PC-3 (cell line): ENCODE data around the gene CLEC11A.

Source experiments
- EZH2 ChIP-seq: fragments of 300-600 bp; sonication (generic); IDR thresholded peaks from one replicate; pipeline ENCODE4 v1.6.1; 2017; ENCODE audit warnings: antibody characterized with exemption, mild to moderate bottlenecking, low read length; ENCODE audit not compliant: unreplicated experiment
- TF ChIP-seq, protein P1 (sequence below): fragments of 300-600 bp; sonication (generic); conservative IDR thresholded peaks from 2 replicates; pipeline ENCODE4 v1.5.1; 2017; ENCODE audit warnings: antibody characterized with exemption, low read depth, mild to moderate bottlenecking, low read length

DNA sequence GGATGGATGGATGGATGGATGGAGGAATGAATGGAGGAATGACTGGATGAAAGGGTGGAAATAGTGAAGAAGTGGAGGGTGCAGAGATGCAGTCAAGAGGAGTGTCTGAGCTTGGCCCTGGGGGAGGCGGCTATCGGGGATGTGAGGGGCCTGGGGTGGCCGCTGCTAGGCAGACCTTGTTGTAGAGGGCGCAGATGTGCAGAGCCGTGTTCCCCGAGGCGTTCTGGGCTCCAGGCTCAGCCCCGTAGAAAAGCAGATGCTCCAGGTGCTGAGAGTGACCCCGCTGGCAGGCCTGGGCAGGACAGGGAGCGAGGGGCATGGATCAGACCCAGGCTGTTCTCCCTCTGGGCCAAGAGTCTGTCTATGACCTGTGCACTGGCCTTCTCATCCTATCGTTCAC is 12.0 kb upstream of the CLEC11A start:
- TF ChIP-seq, protein P1, sequence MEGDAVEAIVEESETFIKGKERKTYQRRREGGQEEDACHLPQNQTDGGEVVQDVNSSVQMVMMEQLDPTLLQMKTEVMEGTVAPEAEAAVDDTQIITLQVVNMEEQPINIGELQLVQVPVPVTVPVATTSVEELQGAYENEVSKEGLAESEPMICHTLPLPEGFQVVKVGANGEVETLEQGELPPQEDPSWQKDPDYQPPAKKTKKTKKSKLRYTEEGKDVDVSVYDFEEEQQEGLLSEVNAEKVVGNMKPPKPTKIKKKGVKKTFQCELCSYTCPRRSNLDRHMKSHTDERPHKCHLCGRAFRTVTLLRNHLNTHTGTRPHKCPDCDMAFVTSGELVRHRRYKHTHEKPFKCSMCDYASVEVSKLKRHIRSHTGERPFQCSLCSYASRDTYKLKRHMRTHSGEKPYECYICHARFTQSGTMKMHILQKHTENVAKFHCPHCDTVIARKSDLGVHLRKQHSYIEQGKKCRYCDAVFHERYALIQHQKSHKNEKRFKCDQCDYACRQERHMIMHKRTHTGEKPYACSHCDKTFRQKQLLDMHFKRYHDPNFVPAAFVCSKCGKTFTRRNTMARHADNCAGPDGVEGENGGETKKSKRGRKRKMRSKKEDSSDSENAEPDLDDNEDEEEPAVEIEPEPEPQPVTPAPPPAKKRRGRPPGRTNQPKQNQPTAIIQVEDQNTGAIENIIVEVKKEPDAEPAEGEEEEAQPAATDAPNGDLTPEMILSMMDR: no peak
- no peak for TF ChIP-seq EZH2
